H9 (cell line): ENCODE data around the gene CYP19A1. TPM values are rescaled to one million over a fixed set of nuclear protein-coding genes. Genes with fewer than 3 reads are reported as not detected.

Experiments used
- DNase-seq: peaks from one replicate; pipeline ENCODE4 v3.0.0-alpha.2; 2017
- H2AFZ ChIP-seq: one replicate; pipeline ENCODE4 v1.6.1; 2013; ENCODE audit warnings: mild to moderate bottlenecking, low read length, control low read depth, moderate library complexity
- H2AK5ac ChIP-seq: 2 replicates; pipeline ENCODE4 v1.6.1; 2013; ENCODE audit warnings: low read length, control low read depth, mixed read lengths; ENCODE audit not compliant: insufficient read length
- H2BK120ac ChIP-seq: one replicate; pipeline ENCODE4 v1.6.1; 2013; ENCODE audit warnings: low read depth, mild to moderate bottlenecking, low read length, control low read depth, inconsistent platforms; ENCODE audit not compliant: poor library complexity, severe bottlenecking
- H2BK12ac ChIP-seq: 2 replicates; pipeline ENCODE4 v1.6.1; 2013; ENCODE audit warnings: low read length, control low read depth, mixed read lengths, low read depth; ENCODE audit not compliant: insufficient read length
- H2BK15ac ChIP-seq: 2 replicates; pipeline ENCODE4 v1.6.1; 2013; ENCODE audit warnings: low read depth, low read length, control low read depth
- H2BK20ac ChIP-seq: one replicate; pipeline ENCODE4 v1.6.1; 2013; ENCODE audit warnings: low read depth, mild to moderate bottlenecking, low read length, control low read depth, inconsistent platforms; ENCODE audit not compliant: poor library complexity, severe bottlenecking
- H2BK5ac ChIP-seq: 2 replicates; pipeline ENCODE4 v1.6.1; 2013; ENCODE audit warnings: low read length, control low read depth, mixed read lengths; ENCODE audit not compliant: insufficient read length
- H3K14ac ChIP-seq: 2 replicates; pipeline ENCODE4 v1.6.1; 2013; ENCODE audit warnings: low read length, control low read depth; ENCODE audit not compliant: insufficient read depth
- H3K18ac ChIP-seq: 2 replicates; pipeline ENCODE4 v1.6.1; 2013; ENCODE audit warnings: low read depth, mild to moderate bottlenecking, mixed read lengths, low read length, control low read depth; ENCODE audit not compliant: insufficient read length
- H3K23ac ChIP-seq: 2 replicates; pipeline ENCODE4 v1.6.1; 2013; ENCODE audit warnings: low read length, control low read depth, mixed read lengths, low read depth; ENCODE audit not compliant: insufficient read length
- H3K23me2 ChIP-seq: 2 replicates; pipeline ENCODE4 v1.6.1; 2013; ENCODE audit warnings: low read depth, mild to moderate bottlenecking, mixed read lengths, low read length, control low read depth; ENCODE audit not compliant: insufficient read length, poor library complexity, severe bottlenecking
- H3K27ac ChIP-seq: 2 replicates; pipeline ENCODE4 v1.5.1; 2013; ENCODE audit warnings: low read length, control low read depth, mixed read lengths, low read depth; ENCODE audit not compliant: insufficient read length
- H3K27me3 ChIP-seq: 2 replicates; pipeline ENCODE4 v1.6.1; 2013; ENCODE audit warnings: low read length, control low read depth, inconsistent platforms; ENCODE audit not compliant: insufficient read depth
- H3K4ac ChIP-seq: 2 replicates; pipeline ENCODE4 v1.6.1; 2013; ENCODE audit warnings: low read depth, mild to moderate bottlenecking, control low read depth, inconsistent platforms, low read length, moderate library complexity
- H3K4me1 ChIP-seq: 2 replicates; pipeline ENCODE4 v1.6.1; 2013; ENCODE audit warnings: low read length, control low read depth, inconsistent platforms; ENCODE audit not compliant: insufficient read depth
- H3K4me2 ChIP-seq: 2 replicates; pipeline ENCODE4 v1.6.1; 2013; ENCODE audit warnings: low read length, control low read depth, mixed read lengths; ENCODE audit not compliant: insufficient read length, insufficient read depth
- H3K56ac ChIP-seq: 2 replicates; pipeline ENCODE4 v1.6.1; 2013; ENCODE audit warnings: low read depth, mild to moderate bottlenecking, mixed read lengths, low read length, control low read depth; ENCODE audit not compliant: insufficient read length
- H3K79me1 ChIP-seq: 2 replicates; pipeline ENCODE4 v1.6.1; 2013; ENCODE audit warnings: low read depth, mild to moderate bottlenecking, moderate library complexity, low read length, control low read depth, inconsistent platforms; ENCODE audit not compliant: insufficient read depth, poor library complexity, severe bottlenecking
- H3K79me2 ChIP-seq: 2 replicates; pipeline ENCODE4 v1.6.1; 2013; ENCODE audit warnings: low read length, control low read depth, inconsistent platforms; ENCODE audit not compliant: insufficient read depth
- H3K9ac ChIP-seq: 2 replicates; pipeline ENCODE4 v1.6.1; 2013; ENCODE audit warnings: low read length, control low read depth, mixed read lengths; ENCODE audit not compliant: insufficient read length; ENCODE audit errors: extremely low read depth
- H3K9me3 ChIP-seq: one replicate; pipeline ENCODE4 v1.6.1; 2013; ENCODE audit warnings: low read depth, low read length, inconsistent platforms; ENCODE audit not compliant: control insufficient read depth
- H3T11ph ChIP-seq: one replicate; pipeline ENCODE4 v1.6.1; 2013; ENCODE audit warnings: mild to moderate bottlenecking, low read length, control low read depth, inconsistent platforms
- H4K20me1 ChIP-seq: one replicate; pipeline ENCODE4 v1.6.1; 2013; ENCODE audit not compliant: control insufficient read depth, insufficient read length, insufficient read depth
- H4K5ac ChIP-seq: 2 replicates; pipeline ENCODE4 v1.6.1; 2013; ENCODE audit warnings: low read depth, mild to moderate bottlenecking, mixed read lengths, low read length, control low read depth; ENCODE audit not compliant: insufficient read length
- H4K8ac ChIP-seq: replicated peaks from 2 replicates; pipeline ENCODE4 v1.6.1; 2013; ENCODE audit warnings: low read length, control low read depth, mixed read lengths, low read depth; ENCODE audit not compliant: insufficient read length
- H4K91ac ChIP-seq: 2 replicates; pipeline ENCODE4 v1.6.1; 2013; ENCODE audit warnings: low read depth, mild to moderate bottlenecking, moderate library complexity, mixed read lengths, low read length, control low read depth; ENCODE audit not compliant: insufficient read length
- H3K27ac Mint-ChIP-seq, 3 experiments: 2 replicates in 2 of 3; 3 replicates in 1 of 3; pipeline ENCODE4 v1.8.0; 2020 to 2021; ENCODE audit warnings: mixed read lengths in 3 of 3, mild to moderate bottlenecking in 1 of 3, moderate library complexity in 1 of 3
- H3K27me3 Mint-ChIP-seq: 2 replicates; pipeline ENCODE4 v1.8.0; 2021; ENCODE audit warnings: low read depth, mild to moderate bottlenecking, moderate library complexity, mixed read lengths
- H3K36me3 Mint-ChIP-seq, 3 experiments: 2 replicates in 2 of 3; 3 replicates in 1 of 3; pipeline ENCODE4 v1.8.0; 2020 to 2021; ENCODE audit warnings: low read depth in 3 of 3, mixed read lengths in 3 of 3; ENCODE audit not compliant: insufficient read depth in 1 of 3
- H3K4me1 Mint-ChIP-seq, 2 experiments: 2 replicates each; pipeline ENCODE4 v1.8.0; 2020; ENCODE audit warnings: mixed read lengths in 2 of 2
- H3K4me3 Mint-ChIP-seq, 2 experiments: 2 replicates in 1 of 2; 3 replicates in 1 of 2; pipeline ENCODE4 v1.8.0; 2020 to 2021; ENCODE audit warnings: mild to moderate bottlenecking in 2 of 2, mixed read lengths in 2 of 2, moderate library complexity in 1 of 2
- H3K9me3 Mint-ChIP-seq, 2 experiments: 2 replicates in 1 of 2; 3 replicates in 1 of 2; pipeline ENCODE4 v1.8.0; 2020; ENCODE audit warnings: mild to moderate bottlenecking in 2 of 2, mixed read lengths in 2 of 2, moderate library complexity in 1 of 2
- CTCF ChIP-seq: fragments of 200-600 bp; sonication (generic); conservative IDR thresholded peaks from 3 replicates; pipeline ENCODE4 v1.8.0; 2021; ENCODE audit warnings: antibody characterized with exemption, mild to moderate bottlenecking
- whole genome bisulfite sequencing: extraction: QIAGEN DNeasy Blood & Tissue Kit; methylation state at CpG from one replicate; pipeline ENCODE4 v1.1.7; 2013; ENCODE audit warnings: missing lambda C conversion rate, low lambda C conversion rate, mixed read lengths; ENCODE audit not compliant: insufficient read length; ENCODE audit errors: extremely low coverage; 5-methylcytosine and 5-hydroxymethylcytosine counted together
- total RNA-seq: library from RNA; stranded (reverse); gene quantifications from 2 replicates; pipeline ENCODE4 v1.2.1, GENCODE V29; 2021

The CYP19A1 gene
- total RNA-seq, 1 experiment from 2014 or later, result not detected

- no peak overlapping the region for H2BK20ac ChIP-seq
- no peak overlapping the region for H3T11ph ChIP-seq
- H3K27ac Mint-ChIP-seq, result no peak overlapping the region; a peak in 1 of 7 replicates
- H3K14ac ChIP-seq, result no peak overlapping the region
- H3K9me3 ChIP-seq, result no peaks in the 10 kb centered on the region
- no peak overlapping the region for H3K4me3 Mint-ChIP-seq
- H3K36me3 Mint-ChIP-seq, result no peaks in the 10 kb centered on the region
- H2BK15ac ChIP-seq, result no peak overlapping the region
- no peaks in the 10 kb centered on the region for H3K27me3 ChIP-seq
- no peak overlapping the region for H3K27ac ChIP-seq
- H4K91ac ChIP-seq, result no peak overlapping the region
- H3K23ac ChIP-seq, result no peak overlapping the region
- H3K9me3 Mint-ChIP-seq, result no peaks in the 10 kb centered on the region
- H2AFZ ChIP-seq, result no peak overlapping the region
- H2BK5ac ChIP-seq, result no peak overlapping the region
- H3K4me2 ChIP-seq, result no peak overlapping the region
- peak; percentile 36 for DNase-seq
- peaks cover 5% of the 10 kb centered on the region; the same call in 1 of the 2 replicates for H3K4me1 ChIP-seq
- no peaks in the 10 kb centered on the region for H3K79me2 ChIP-seq
- TF ChIP-seq CTCF, result peak; percentile 44
- H2AK5ac ChIP-seq, result no peak overlapping the region
- no CpG with 5 or more reads among the region's 9 CpGs for WGBS
- H4K5ac ChIP-seq, result no peak overlapping the region
- H3K56ac ChIP-seq, result no peak overlapping the region
- H4K8ac ChIP-seq, result no peak overlapping the region
- H2BK120ac ChIP-seq, result no peak overlapping the region
- peaks cover 8% of the 10 kb centered on the region for H3K27me3 Mint-ChIP-seq
- no peak overlapping the region for H3K18ac ChIP-seq
- H3K9ac ChIP-seq, result no peak overlapping the region
- H2BK12ac ChIP-seq, result no peak overlapping the region
- H3K23me2 ChIP-seq, result no peaks in the 10 kb centered on the region
- no peaks in the 10 kb centered on the region for H3K79me1 ChIP-seq
- H3K4ac ChIP-seq, result no peak overlapping the region
- no peaks in the 10 kb centered on the region for H4K20me1 ChIP-seq
- peaks cover 12 to 17% of the 10 kb centered on the region in 2 experiments for H3K4me1 Mint-ChIP-seq
These were observed 174.6 kb downstream of the CYP19A1 start for GRCh38 chr15:51163843-51164242.
